Measurements from ENCODE around the gene MTCL3.

The MTCL3 gene

DNA sequence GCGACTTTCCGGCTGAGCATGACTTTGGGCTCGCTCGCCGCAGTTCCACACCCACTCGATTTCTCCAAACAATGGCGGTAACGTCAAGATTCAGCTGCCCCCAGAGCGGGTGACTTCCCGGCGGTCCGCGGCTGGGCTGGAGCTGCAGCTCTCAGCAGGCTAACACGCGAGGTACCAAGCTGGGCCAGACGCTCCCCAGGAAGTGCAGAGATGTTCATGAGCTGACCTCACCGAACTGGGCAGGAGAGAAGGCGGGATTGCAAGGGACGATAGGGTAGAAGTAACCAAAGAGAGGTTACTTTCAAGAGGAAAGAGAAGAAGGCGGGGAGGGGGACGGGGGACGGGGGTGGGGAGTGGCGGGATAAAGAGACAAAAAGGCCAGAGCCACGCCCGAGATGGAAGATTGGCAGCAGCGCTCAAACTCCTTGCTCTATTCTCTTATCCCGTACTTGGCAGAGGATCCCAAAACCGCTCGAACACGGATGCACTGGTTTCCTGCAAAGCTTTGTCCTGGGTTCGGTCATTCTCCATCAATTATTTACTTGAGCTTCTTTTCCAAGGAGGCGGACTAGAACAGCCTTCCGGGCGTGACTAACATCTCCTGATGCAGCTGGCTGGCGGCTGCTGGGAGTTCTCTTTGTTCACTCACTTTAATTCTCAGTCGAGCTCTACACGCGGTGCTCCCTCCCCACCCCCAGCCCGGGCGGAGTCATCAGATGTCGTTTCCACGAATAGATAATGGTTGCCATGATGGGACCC, at the start of gene MTCL3:
TSS of gene MTCL3 (minus strand) at position 626 of the 759 bp plus-strand sequence.
- no peak for DNase-seq

DNA sequence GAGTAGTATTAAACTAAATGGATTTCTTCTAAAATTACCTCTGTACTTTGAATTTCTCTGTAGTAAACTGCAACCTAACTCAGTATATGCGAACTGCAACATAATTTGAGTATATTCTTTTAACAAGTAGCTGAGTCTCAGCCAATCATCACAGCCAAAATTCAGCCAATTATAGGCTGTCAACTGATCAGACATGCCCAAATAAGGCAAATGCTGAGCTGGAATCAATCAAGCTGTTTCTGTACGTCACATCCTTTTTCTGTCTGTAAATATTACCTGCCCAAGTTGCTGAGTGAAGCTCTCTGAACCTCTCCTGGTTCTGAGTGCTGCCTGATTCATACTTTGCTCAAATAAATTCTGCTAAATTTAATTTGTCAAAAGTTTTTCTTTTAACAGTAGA, 48.3 kb upstream of the MTCL3 start:
- no peak for DNase-seq

DNA sequence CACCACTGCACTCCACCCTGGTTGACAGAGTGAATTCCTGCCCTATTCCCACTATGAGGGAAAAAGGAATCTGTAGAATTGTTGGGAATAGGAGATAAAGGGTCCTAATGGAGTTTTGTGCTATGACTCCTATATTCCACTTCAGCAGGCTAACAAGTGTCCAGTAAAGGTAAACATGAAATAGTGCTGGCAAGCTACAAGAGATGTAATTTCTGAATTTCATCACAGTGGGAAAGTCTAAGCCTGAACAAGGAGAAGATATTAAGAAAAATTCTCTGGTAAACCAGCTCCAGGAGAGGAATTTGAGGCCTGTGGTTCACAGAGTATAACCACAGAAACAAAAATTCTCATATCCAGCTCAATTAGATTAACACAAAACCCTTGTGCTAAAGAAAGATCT, 47.5 kb upstream of the MTCL3 start:
- no peak for DNase-seq

DNA sequence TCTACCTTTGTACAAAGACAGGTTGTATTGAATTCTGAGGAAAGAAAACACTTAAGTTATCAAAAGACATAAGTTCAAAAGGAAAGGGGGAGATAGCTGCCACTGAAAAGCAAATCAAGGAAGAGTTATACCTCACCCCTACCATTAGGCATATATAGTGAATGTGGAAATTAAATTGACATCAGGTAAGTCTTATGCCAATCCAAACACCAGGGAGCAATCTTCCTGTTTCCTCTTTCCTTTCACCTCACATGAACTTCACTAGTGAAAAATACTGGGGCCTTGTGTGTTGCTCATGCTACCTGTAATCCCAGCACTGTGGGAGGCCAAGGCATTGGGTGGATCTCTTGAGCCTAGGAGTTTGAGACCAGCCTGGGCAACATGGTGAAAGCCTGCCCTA, 47.0 kb upstream of the MTCL3 start:
- no peak for DNase-seq

DNA sequence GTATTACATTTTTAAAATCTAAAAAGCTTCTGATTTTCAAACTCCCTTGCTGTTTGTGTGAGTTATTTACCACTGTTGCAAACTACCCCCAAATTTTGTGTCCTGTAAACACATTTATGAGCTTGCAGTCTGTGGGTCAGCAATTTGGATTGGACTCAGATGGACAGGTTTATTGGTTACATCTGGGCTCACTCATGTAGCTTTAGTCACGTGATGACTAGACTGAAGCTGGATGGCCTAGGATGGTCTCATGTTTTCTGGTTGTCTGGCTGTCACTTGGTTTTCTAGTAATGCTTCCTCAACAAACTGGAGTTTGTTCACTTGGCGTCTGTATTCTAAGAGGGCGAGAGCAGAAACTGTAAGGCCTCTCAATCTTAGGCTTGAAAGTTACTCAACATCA, 45.6 kb upstream of the MTCL3 start:
- no peak for DNase-seq

DNA sequence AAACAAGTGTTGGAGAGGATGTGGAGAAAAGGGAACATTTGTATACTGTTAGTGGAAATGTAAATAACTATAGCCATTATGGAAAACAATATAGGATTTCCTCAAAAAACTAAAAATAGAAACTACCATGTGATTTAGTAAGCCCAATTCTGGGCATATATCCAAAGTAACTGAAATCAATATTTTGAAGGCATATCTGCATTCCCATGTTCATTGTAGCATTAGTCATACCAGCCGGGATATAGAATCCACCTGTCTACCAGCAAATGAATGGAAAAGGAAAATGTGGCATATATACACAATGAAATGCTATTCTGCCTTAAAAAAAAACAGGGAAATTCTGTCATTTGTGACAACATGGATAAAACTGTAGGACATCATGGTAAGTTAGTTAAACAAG, 42.5 kb upstream of the MTCL3 start:
- DNase-seq: no peak

DNA sequence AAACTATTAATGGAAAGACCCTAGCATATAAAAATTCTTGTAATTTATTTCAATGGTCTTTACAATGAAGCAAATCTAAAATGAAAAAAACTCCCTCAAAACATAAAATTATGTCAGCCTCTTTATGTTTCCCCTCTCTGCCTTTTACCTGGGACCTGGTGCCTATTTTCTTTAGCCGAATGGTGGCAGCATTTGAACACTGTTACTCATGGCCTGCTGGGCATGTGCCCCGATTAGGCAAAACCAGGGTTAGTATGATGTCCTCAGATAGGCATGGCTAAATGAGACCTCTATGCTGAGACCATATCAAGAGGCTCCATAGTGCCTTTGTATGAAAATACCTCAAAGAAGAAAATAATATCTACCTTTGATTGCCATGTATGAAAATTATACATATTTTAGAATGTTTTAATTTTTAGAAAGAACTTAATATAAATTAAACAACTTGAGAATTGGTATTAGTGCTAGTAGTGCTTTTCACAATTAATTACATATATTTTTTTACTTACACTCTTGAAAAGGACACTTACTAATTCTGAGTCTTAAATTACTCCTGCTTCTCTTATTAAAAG, 35.4 kb upstream of the MTCL3 start:
- peak in 1 of 2 experiments; percentile 23 for DNase-seq

DNA sequence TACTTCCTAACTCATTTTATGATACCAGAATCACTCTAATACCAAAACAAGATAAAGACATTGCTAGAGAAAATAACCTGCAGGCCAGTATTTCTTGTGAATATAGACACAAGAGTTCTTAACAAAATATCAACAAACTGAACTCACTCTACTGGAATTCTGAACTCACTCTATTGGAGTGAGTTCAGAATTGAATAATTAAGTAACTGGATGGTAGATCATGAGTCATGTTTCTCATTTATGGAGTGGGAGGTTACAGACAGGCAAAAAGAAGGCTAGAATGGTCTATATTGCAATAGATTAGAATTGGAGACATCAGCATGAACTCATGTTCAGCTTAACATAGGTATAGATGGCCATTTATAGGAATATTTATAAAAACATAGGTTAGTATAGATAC, 31.3 kb upstream of the MTCL3 start:
- no peak for DNase-seq

DNA sequence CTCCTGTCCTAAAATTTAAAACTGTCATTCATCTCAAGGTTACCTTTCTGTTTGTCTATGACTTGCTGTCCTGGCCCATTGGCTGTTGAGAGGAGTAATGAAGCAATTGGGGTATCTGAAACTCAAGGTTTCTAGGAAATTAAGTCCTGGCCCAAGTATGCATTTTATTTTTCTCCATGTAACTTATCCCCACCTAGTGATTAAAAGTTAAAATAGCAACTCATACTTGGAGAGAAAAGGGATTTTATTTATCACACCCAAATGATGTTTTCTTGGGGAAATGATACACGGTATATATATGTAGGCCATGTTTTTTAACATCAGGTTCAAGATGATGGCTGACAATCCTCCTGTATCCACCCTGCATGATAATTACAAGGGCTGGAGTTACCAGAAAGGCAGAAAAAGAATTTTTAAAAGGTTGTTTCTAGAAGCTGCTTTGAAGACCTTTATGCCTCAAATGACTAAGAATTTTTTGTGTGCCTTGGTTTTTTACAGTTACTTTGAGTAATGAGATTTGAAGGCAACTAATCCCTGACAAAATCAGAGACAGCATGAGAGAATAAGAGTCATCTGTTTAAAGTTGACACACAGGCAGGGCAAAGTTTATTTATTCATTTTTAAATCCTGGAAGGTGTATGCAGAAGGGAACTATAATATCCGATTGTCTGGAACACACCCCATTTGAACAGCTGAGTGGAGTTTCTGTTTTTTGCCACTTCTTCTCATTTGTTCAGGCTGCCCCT, 28.9 kb upstream of the MTCL3 start:
- DNase-seq: no peak

DNA sequence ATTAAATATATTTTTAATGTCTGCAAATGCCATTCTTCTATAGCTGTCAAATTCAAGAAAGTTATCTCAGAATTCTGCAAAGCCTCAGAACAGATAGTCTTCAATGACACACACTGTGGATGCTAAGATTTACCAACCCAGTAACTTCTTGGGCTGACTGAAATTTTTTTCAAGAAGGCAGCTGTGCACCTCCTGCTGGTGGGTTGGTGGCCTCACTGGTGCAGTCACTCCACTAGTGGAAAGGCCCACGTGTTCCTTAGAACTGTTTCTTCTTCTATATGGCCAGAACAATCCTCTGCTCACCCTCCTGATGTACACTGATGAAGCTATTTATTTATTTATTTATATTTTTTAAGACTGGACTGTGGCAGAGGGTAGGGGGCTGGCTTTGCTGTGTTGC, 28.1 kb upstream of the MTCL3 start:
- no peak for DNase-seq

DNA sequence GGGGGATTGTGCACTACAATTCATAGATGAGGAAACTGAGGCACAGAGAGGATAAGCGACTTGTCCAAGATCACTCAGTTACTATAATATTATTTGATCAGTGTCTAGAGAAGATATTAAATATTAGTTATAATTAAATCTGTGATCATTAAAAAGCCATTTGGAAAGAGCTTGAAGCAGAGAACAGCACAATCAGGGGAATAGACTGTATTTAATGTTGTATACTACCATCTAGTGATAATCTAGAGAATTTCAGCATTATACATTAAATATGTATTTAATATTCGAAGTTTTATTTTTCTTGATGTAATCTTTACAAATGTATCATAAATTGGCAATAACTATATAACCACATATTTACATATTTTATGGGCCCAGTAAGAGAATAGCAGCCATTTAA, 20.1 kb upstream of the MTCL3 start:
- DNase-seq: peak in 1 of 2 experiments; percentile 32

DNA sequence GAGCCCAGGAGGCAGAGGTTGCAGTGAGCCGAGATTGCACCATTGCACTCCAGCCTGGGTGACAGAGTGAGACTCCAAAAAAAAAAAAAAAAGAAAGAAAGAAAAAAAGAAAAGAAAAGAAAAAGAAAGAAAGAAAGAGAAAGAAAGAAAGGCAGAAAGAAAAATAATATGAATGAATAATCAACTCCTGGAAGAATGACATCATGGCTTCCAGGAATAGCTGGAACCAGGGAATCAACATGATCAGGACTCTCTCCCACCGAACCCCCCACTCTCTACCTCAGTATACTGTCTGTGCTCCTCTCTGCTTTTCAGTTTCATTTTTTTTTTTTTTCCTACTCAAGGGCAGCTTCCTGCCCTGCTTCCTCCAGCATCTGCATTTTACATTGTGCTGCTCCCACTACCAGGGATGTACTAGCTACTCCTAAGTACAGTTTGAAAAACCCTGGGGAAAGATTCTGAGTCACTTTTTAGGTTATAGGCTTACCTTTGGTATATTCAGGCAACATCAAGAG, 19.7 kb upstream of the MTCL3 start:
- no peak for DNase-seq

DNA sequence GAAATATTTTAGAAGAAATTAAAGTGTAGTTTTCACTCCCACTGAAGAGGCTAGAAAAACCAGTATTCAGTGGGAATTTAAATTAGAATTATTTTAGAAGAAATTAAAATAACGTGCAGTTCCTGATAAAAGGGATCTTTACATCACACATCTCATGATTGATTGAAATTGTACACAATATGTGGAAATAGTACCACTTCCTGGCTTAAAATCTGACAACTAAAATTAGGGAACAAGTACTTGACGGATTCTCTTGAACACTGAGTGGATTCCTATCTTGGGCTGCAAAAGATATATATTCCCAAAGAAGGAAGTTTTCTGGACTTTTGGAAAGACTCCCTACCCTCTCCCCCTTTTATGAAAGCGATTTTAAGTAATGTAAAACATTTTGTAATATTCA, 14.6 kb upstream of the MTCL3 start:
- no peak for DNase-seq

DNA sequence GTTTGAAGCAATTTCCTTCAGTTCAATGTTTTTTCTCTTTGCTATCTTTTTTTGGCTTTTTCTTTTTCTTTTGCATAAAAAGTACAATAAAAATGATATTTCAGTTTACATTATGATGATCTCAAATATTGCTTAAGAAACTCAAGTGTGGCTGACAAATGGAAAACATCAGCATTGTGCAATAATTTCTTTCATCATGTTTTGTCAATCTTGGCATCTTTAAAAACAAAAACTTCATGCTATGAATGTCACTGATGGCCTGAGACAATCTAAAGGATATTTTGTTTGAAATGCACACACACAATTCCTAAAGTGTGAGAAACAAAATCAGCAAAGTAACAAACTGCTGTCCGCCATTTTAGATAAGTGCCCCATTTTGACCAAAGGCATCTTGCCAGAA, 13.9 kb upstream of the MTCL3 start:
- no peak for DNase-seq

DNA sequence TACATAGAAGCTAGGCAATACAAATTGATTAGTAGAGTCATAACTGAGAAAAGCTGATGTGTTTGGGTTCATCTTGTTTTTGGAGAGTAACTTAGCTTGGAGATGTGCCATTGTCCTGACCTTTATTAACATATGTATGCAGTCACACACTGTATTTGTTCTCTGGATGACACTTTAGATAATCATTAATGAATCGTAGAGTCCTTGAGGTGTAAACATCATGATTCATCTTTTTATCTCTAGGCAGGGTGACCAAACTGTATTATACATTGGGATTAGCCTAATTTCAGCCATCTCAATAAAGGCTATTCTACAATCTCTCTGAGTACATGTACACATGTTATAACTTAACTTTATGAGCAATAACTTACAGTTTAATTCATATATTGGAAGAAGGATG, 3.6 kb upstream of the MTCL3 start:
- DNase-seq: no peak

DNA sequence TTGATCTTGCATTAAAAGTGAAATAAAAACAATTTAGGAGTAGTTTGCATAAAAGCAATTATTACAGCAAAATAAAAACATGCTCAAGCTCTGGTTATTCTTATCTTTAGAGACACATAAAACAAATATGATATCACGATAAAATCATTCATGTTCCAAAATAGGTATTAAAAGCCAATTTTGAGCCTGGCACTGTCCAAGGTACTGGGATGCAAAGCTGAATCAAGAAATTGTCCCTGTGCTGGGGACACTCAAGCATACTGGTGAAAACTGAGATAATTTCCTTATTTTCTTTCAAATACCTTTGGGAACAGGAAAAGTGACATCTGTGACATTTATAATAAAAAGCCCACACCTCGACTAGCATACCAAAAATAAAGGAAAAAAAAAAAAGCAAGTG, 931 bp upstream of the MTCL3 start:
- DNase-seq: no peak

DNA sequence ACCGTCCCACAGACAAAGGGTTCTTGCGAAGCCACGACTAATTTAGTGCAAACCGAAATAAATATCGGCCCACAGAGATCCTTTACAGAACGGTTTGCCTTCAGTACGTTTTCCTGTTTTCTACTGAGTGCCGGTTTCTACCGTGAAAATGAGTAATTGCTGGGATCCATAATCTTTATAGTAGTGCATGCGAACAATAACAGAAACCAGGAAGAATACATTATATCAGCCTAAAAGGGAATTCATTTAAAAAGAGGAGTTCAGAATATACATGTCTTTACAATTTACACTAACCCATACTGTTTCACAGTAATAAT, 292 bp upstream of the MTCL3 start:
- no peak for DNase-seq

DNA sequence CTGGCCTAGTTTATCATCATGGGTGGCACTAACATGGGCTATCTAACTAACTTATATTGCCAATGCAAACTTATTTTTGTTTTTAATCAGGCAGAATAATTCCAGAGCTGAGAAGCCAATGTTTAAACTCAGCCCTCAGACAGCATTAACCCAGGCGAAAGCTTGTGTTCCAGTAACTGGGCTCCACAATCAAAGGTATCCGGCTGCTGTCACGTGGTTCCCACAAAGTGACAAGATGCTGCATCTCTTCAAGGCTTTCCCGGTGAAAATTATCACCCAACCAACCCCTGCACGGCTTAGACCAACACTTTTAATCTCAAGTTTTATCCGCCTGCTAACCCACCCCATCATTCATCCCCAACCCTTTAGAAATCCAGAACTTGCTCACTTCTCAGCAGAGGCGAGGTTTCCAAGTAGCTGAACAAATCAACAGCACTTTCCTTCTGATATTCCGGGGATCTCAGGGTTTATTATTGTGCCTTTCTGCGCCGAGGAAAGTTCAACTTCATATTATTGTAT, 885 bp downstream of the MTCL3 start:
- DNase-seq: no peak

DNA sequence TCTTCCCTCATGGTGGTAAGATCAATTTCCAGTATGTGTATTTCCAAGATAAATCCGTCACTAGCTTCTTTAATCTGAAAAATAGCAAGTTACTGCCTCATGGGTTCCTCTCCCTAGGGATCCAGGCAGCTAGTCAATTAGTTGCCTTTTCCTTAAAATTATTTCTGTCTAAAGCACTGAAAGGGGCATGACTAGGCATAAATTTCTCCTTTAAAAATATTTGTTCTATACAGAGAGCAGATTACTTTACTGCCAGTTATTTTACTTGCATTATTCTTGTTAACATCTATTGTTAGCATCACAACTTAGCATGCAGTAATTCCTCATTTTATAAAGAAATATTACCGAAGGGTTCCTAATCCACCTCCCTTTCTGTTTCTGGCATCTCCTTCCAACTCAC, 1.4 kb downstream of the MTCL3 start:
- no peak for DNase-seq

DNA sequence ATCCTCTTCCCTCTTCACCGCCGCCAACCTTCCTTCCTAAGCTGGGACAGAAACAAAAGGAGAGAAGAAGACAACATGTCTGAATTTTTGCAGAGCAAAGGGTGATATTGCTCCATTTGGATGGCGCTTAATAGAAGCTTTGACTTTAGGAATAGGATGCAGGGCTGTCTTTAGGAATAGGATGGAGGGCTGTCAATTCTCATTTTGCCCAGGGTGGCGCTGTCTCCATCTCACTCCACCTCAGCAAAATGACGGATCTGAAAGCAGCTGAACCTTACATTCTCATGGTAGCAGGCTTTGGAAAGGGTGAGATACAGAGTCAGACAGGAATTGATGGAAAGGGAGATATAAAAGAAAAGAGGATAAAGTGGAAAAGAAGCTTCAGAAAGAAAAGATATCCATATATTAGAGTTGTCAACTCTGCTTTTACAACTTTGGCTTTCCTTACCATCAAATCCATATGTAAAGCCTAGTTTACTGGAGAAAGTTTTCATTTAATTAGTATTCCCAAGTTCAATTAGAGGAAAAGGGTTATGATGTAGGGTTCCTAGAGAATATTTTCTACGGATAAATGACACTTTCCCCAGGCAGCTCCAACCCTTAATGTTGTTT, 2.4 kb downstream of the MTCL3 start:
- DNase-seq: peak in 1 of 2 experiments; percentile 91

DNA sequence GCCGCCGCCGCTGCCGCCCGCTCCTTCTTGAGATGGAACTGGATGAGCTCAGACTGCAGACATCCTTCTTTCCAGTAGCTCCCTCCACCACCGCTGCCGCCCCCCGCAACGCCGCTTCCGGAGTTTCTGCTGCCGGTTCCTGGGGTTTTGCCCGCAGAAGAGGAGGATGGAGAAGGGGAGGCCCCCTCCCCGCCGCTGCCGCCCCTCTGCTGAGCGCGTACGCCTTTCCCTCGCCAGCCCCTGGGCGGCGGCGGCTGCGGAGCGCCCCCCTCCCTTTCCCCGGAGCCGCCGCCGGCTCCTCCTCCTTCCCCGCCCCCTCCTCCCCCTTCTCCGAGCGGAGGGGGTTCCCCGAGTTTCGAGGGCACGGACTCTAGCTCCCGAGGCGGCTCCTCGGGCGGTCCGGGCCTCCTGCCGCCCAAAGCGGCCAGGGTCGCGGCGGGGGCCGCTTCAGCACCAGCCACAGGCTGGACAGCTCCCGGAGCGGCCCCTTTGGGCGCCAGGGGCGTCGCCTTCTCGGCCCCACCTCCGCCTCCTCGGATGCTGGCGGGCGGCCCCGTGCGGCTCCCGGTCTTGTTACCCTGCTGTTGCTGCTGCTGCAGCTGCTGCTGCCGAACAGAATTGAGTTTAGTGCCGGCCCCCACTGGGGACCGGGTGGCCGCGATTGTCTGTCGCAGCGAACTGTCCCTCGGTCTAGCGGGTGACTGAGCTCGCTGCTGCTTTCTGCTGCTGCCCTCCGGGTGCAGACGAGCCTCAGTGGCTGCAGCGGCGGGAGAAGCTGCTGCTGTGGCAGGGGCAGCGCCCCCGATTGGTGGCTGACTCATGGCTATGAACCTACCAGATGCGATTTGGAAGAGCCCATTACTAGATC, 3.1 kb downstream of the MTCL3 start:
- peak; percentile 42 to 91 for DNase-seq

DNA sequence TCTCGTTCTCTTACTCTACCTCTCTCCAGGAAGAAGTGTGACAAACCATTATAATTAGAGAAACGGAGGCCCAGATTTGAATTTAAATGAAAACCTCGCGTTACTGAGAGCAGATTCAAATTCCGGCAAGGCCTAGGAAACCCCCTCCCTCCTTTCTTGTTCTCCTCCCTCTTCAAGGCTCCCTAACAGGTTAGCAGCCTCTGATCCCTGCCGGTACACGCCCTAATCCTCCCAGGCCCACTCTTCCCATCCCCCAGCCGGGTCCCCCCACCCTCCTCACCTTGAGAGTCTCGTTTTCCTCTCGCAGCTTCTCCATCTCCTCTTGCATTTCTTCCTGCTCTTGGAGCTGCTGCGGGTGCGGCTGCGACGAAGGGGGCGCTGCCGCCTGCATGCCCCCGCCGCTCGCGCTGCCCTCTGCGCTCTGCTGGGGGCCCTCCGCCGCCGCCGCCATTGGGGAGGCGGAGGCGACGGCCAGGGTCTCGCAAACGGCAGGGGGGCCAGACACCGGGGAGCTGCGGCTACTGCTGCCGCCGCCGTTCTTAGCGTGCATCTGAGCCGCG, 3.8 kb downstream of the MTCL3 start:
- DNase-seq: peak in 1 of 2 experiments; percentile 50

All from SW 1271 (cell line).